ENCODE measurements around the gene TPP2. TPM values are rescaled to one million over a fixed set of nuclear protein-coding genes. Genes with fewer than 3 reads are reported as not detected.

The TPP2 gene
- total RNA-seq, 1 donor from 2014 or later = 48.4 TPM

Other genes with a start within 250 kb of the TPP2 start
- 49.9 TPM for gene FGF14, start 194.9 kb upstream of the TPP2 start, total RNA-seq
- not detected for gene METTL21C, start 98.1 kb downstream of the TPP2 start, total RNA-seq
- 6.9 TPM for gene TEX30, start 176.8 kb downstream of the TPP2 start, total RNA-seq
- gene POGLUT2, start 202.0 kb downstream of the TPP2 start, total RNA-seq = 7.9 TPM
- gene BIVM, start 202.1 kb downstream of the TPP2 start, total RNA-seq = 49.2 TPM
- gene ERCC5, start 249.0 kb downstream of the TPP2 start, total RNA-seq = 50.2 TPM